CD14-positive monocyte (primary cell): ENCODE data around the gene EDIL3. TPM values are rescaled to one million over a fixed set of nuclear protein-coding genes. Genes with fewer than 3 reads are reported as not detected.

Experiments used
- DNase-seq, 3 donors: peaks; one replicate each; pipeline ENCODE4 v3.0.0-alpha.2; 2011 to 2022
- H2AFZ ChIP-seq: 2 replicates; pipeline ENCODE4 v1.6.0; 2012; ENCODE audit warnings: mild to moderate bottlenecking, low read depth, low read length, inconsistent platforms; ENCODE audit not compliant: insufficient read depth, poor library complexity, severe bottlenecking
- H3K27ac ChIP-seq, 2 donors: 1 replicate in 1 of 2; 2 replicates in 1 of 2; pipeline ENCODE4 v1.5.1; 2012 to 2013; ENCODE audit warnings: low read length in 2 of 2, control low read depth in 1 of 2, inconsistent platforms in 1 of 2, low read depth in 1 of 2, mild to moderate bottlenecking in 1 of 2
- H3K27me3 ChIP-seq, 2 donors: one replicate each; pipeline versions ENCODE4 v1.6.0 to v1.6.1; 2011 to 2013; ENCODE audit warnings: low read length in 2 of 2; ENCODE audit not compliant: control insufficient read depth in 2 of 2, insufficient read depth in 2 of 2
- H3K36me3 ChIP-seq, 2 donors: replicated peaks in 1 of 2; 1 replicate in 1 of 2; 2 replicates in 1 of 2; pipeline versions ENCODE4 v1.5.1 to v1.6.1; 2012 to 2013; ENCODE audit warnings: low read length in 2 of 2, control low read depth in 1 of 2, inconsistent platforms in 1 of 2, mild to moderate bottlenecking in 1 of 2; ENCODE audit not compliant: insufficient read depth in 2 of 2, control insufficient read depth in 1 of 2
- H3K4me1 ChIP-seq, 2 donors: 1 replicate in 1 of 2; 2 replicates in 1 of 2; pipeline versions ENCODE4 v1.5.1 to v1.6.1; 2012 to 2013; ENCODE audit warnings: low read length in 2 of 2, control low read depth in 1 of 2, inconsistent platforms in 1 of 2, mild to moderate bottlenecking in 1 of 2, moderate library complexity in 1 of 2; ENCODE audit not compliant: insufficient read depth in 2 of 2, control insufficient read depth in 1 of 2
- H3K4me2 ChIP-seq: replicated peaks from 2 replicates; pipeline ENCODE3; 2012; ENCODE audit warnings: low read length, moderate library complexity, mild to moderate bottlenecking; ENCODE audit not compliant: poor library complexity, severe bottlenecking; ENCODE audit errors: extremely low read depth
- H3K4me3 ChIP-seq, 3 experiments: fragments of 200-600 bp in 1 of 3; sonication (generic) in 1 of 3; replicated peaks in 1 of 3; 1 replicate in 2 of 3; 2 replicates in 1 of 3; pipeline ENCODE4 v1.5.1; 2011 to 2013; ENCODE audit warnings: low read length in 3 of 3, mild to moderate bottlenecking in 3 of 3, control low read depth in 2 of 3, low read depth in 2 of 3, inconsistent platforms in 1 of 3, moderate library complexity in 1 of 3
- H3K79me2 ChIP-seq: 2 replicates; pipeline ENCODE4 v1.6.0; 2012; ENCODE audit warnings: mild to moderate bottlenecking, control low read depth, inconsistent platforms, low read length, moderate library complexity; ENCODE audit not compliant: insufficient read depth
- H3K9ac ChIP-seq: 2 replicates; pipeline ENCODE4 v1.6.0; 2017; ENCODE audit warnings: low read length, mild to moderate bottlenecking; ENCODE audit not compliant: insufficient read depth, poor library complexity, severe bottlenecking
- H3K9me3 ChIP-seq, 2 donors: replicated peaks in 1 of 2; 1 replicate in 1 of 2; 2 replicates in 1 of 2; pipeline versions ENCODE4 v1.5.1 to v1.6.1; 2012 to 2013; ENCODE audit warnings: low read length in 2 of 2, control low read depth in 1 of 2; ENCODE audit not compliant: control insufficient read depth in 1 of 2, insufficient read depth in 1 of 2
- H4K20me1 ChIP-seq: 2 replicates; pipeline ENCODE4 v1.6.0; 2012; ENCODE audit warnings: mild to moderate bottlenecking, low read length, control low read depth, moderate library complexity; ENCODE audit not compliant: insufficient read depth
- H3K27ac Mint-ChIP-seq, 7 donors: one replicate each; pipeline ENCODE4 v1.8.0; 2020; ENCODE audit warnings: mild to moderate bottlenecking in 7 of 7, mixed read lengths in 7 of 7, moderate library complexity in 6 of 7, inconsistent platforms in 2 of 7
- H3K27me3 Mint-ChIP-seq, 3 donors: one replicate each; pipeline ENCODE4 v1.8.0; 2021 to 2022; ENCODE audit warnings: low read depth in 3 of 3, mild to moderate bottlenecking in 3 of 3, mixed read lengths in 3 of 3, moderate library complexity in 3 of 3, inconsistent platforms in 1 of 3
- H3K36me3 Mint-ChIP-seq, 2 donors: one replicate each; pipeline ENCODE4 v1.8.0; 2020; ENCODE audit warnings: mixed read lengths in 2 of 2, inconsistent platforms in 1 of 2, mild to moderate bottlenecking in 1 of 2
- H3K4me1 Mint-ChIP-seq: one replicate; pipeline ENCODE4 v1.8.0; 2020; ENCODE audit warnings: mild to moderate bottlenecking, mixed read lengths
- H3K4me3 Mint-ChIP-seq, 2 donors: one replicate each; pipeline ENCODE4 v1.8.0; 2020; ENCODE audit warnings: mild to moderate bottlenecking in 2 of 2, mixed read lengths in 2 of 2, moderate library complexity in 1 of 2
- H3K9me3 Mint-ChIP-seq, 7 donors: one replicate each; pipeline ENCODE4 v1.8.0; 2020 to 2022; ENCODE audit warnings: mixed read lengths in 7 of 7, mild to moderate bottlenecking in 6 of 7, moderate library complexity in 6 of 7, inconsistent platforms in 2 of 7
- CTCF ChIP-seq: fragments of 200-600 bp; IDR thresholded peaks from one replicate; pipeline ENCODE4 v1.8.0; 2022; ENCODE audit warnings: antibody characterized with exemption, mild to moderate bottlenecking
- WGBS: methylation state at CpG from one replicate; pipeline ENCODE4 v1.1.5; 2013; ENCODE audit warnings: missing lambda C conversion rate; ENCODE audit not compliant: insufficient coverage; 5-methylcytosine and 5-hydroxymethylcytosine counted together
- intact Hi-C, 2 donors: fragments of 100-400 bp; cut with micrococcal nuclease; formaldehyde crosslinking; loops; one replicate each; pipeline versions ENCODE4 v1.15.0 to v1.15.1; 2023
- polyA plus RNA-seq, 3 donors: library from polyadenylated mRNA; depleted of rRNA in 1 of 3; unstranded in 2 of 3; stranded (reverse) in 1 of 3; fragments of 300-500 nt in 2 of 3; fragments of >200 nt in 1 of 3; fragmentation: Illumina TruSeq in 2 of 3; gene quantifications; 1 replicate in 2 of 3; 2 replicates in 1 of 3; pipeline ENCODE4 v1.2.3, GENCODE V29; 2012 to 2021

Gene EDIL3
- polyA plus RNA-seq, 3 donors, result 0.09 TPM; not detected in 2

- WGBS, result 100% methylated on average over 2 of the region's 3 CpGs
- H3K36me3 ChIP-seq, result no peaks in the 10 kb centered on the region
- no peaks in the 10 kb centered on the region for H4K20me1 ChIP-seq
- no peak overlapping the region for H3K27ac Mint-ChIP-seq
- no peak overlapping the region for H3K4me3 Mint-ChIP-seq
- H2AFZ ChIP-seq, result no peak overlapping the region
- no peak overlapping the region for H3K27ac ChIP-seq
- H3K79me2 ChIP-seq, result no peaks in the 10 kb centered on the region
- H3K4me1 Mint-ChIP-seq, result no peaks in the 10 kb centered on the region
- peaks cover 2 to 12% (median 7%) of the 10 kb centered on the region in 7 donors for H3K9me3 Mint-ChIP-seq
- no peak for DNase-seq
- TF ChIP-seq CTCF, result no peak
- H3K27me3 ChIP-seq, result no peaks in the 10 kb centered on the region
- H3K4me3 ChIP-seq, result no peak overlapping the region
- peaks cover 0 to 8% of the 10 kb centered on the region in 2 donors for H3K9me3 ChIP-seq
- H3K27me3 Mint-ChIP-seq, result peaks cover 0 to 1% (median 0%) of the 10 kb centered on the region in 3 donors
- no peak overlapping the region for H3K9ac ChIP-seq
- H3K4me2 ChIP-seq, result no peak overlapping the region
- H3K4me1 ChIP-seq, result no peaks in the 10 kb centered on the region
- intact Hi-C loops, result no loop called here
- no peaks in the 10 kb centered on the region for H3K36me3 Mint-ChIP-seq
Observed at GRCh38 chr5:84092738-84093137, 291.9 kb downstream of the EDIL3 start.

- Histone ChIP-seq H4K20me1 (no peaks in the 10 kb centered on the region), H3K4me1 (no peaks in the 10 kb centered on the region), H3K27me3 (no peaks in the 10 kb centered on the region), H3K9me3 (peaks cover 0 to 7% of the 10 kb centered on the region in 2 donors), H3K79me2 (no peaks in the 10 kb centered on the region), H3K4me2 (no peak overlapping the region), H3K36me3 (no peaks in the 10 kb centered on the region), H3K4me3 (no peak overlapping the region), H3K27ac (no peak overlapping the region), H3K9ac (no peak overlapping the region), H2AFZ (no peak overlapping the region)
- no peak overlapping the region for H3K4me3 Mint-ChIP-seq
- peaks cover 0 to 1% (median 0%) of the 10 kb centered on the region in 3 donors for H3K27me3 Mint-ChIP-seq
- no peak for DNase-seq
- H3K27ac Mint-ChIP-seq, result no peak overlapping the region
- peaks cover 0 to 9% (median 5%) of the 10 kb centered on the region in 7 donors for H3K9me3 Mint-ChIP-seq
- H3K4me1 Mint-ChIP-seq, result no peaks in the 10 kb centered on the region
- no peaks in the 10 kb centered on the region for H3K36me3 Mint-ChIP-seq
- intact Hi-C loops, result no loop called here
- TF ChIP-seq CTCF, result no peak
- 60% methylated on average over 1 of the region's 4 CpGs for WGBS
Observed at GRCh38 chr5:84091127-84091799, 293.4 kb downstream of the EDIL3 start.
